HCT116 (cell line): Measurements from ENCODE around the gene AGAP1. TPM values are rescaled to one million over a fixed set of nuclear protein-coding genes. Genes with fewer than 3 reads are reported as not detected.

Experiments used
- ATAC-seq: fragments of 200-7000 bp; cut with Tn5 transposase; 2 replicates; pipeline ENCODE4 v1.9.1; 2020; ENCODE audit warnings: mild to moderate bottlenecking, moderate library complexity
- BruUV-seq: library from RNA; stranded (reverse); fragments of 400-500 nt; replicated peaks from 2 replicates; lab custom pipeline; 2021; lab: Mats Ljungman, UMichigan
- CTCF ChIA-PET: fragments of 300-600 bp; sonication (Branson Sonifier 250); formaldehyde crosslinking; loops from one replicate; lab custom pipeline; 2021; ENCODE audit warnings: antibody characterized with exemption; lab: Charles Lee
- POLR2A ChIA-PET: fragments of 300-600, 350-600 bp; sonication (Branson Sonifier 250); formaldehyde crosslinking; loops from one replicate; lab custom pipeline; 2021; ENCODE audit warnings: antibody characterized with exemption; lab: Charles Lee
- RAD21 ChIA-PET, 2 experiments: fragments of 300-600 bp; sonication (Branson Sonifier 250); formaldehyde crosslinking; loops; one replicate each; lab custom pipeline; 2023; ENCODE audit warnings: low total read pairs in 2 of 2; ENCODE audit not compliant: uncharacterized antibody in 2 of 2, unreplicated experiment in 2 of 2, low non-redundant PET in 1 of 2; lab: Charles Lee
- DNase-seq: peaks from one replicate; pipeline ENCODE4 v3.0.0-alpha.2; 2010; ENCODE audit warnings: low read depth, low spot score
- H2AFZ ChIP-seq: fragments of 200-600 bp; shearing (Covaris generic), sonication (generic); 2 replicates; pipeline ENCODE4 v1.6.1; 2017; ENCODE audit warnings: low read depth, mixed run types, mixed read lengths, antibody characterized with exemption, low read length; ENCODE audit not compliant: poor library complexity, severe bottlenecking
- H3K27ac ChIP-seq: 2 replicates; pipeline ENCODE4 v1.5.1; 2012; ENCODE audit warnings: low read depth, low read length
- H3K27me3 ChIP-seq: fragments of 200-600 bp; sonication (generic); 2 replicates; pipeline ENCODE4 v1.6.1; 2016; ENCODE audit warnings: mixed run types, low read length, mixed read lengths; ENCODE audit not compliant: insufficient read depth
- H3K36me3 ChIP-seq, 2 experiments: fragments of 200-500 bp in 1 of 2; fragments of 200-600 bp in 1 of 2; sonication (Bioruptor generic) in 1 of 2; sonication (generic) in 1 of 2; 2 replicates each; pipeline versions ENCODE4 v1.5.1 to v1.6.1; 2014 to 2016; ENCODE audit warnings: low read length in 2 of 2, inconsistent platforms in 1 of 2, mixed read lengths in 1 of 2, mixed run types in 1 of 2; ENCODE audit not compliant: insufficient read depth in 2 of 2, control insufficient read depth in 1 of 2
- H3K4me1 ChIP-seq, 2 experiments: fragments of 200-600 bp in 1 of 2; sonication (generic) in 1 of 2; 2 replicates each; pipeline versions ENCODE4 v1.5.1 to v1.6.1; 2012 to 2017; ENCODE audit warnings: low read length in 2 of 2, inconsistent platforms in 1 of 2, mild to moderate bottlenecking in 1 of 2, mixed read lengths in 1 of 2, mixed run types in 1 of 2, moderate library complexity in 1 of 2; ENCODE audit not compliant: insufficient read depth in 2 of 2, control insufficient read depth in 1 of 2
- H3K4me2 ChIP-seq: fragments of 200-600 bp; sonication (generic); 2 replicates; pipeline ENCODE4 v1.6.1; 2017; ENCODE audit warnings: mixed run types, low read length, mixed read lengths
- H3K4me3 ChIP-seq, 2 experiments: fragments of 200-600 bp in 1 of 2; sonication (generic) in 1 of 2; replicated peaks in 1 of 2; 2 replicates each; pipeline ENCODE4 v1.5.1; 2011 to 2016; ENCODE audit warnings: low read length in 2 of 2, control low read depth in 1 of 2, low read depth in 1 of 2, mild to moderate bottlenecking in 1 of 2, mixed read lengths in 1 of 2, mixed run types in 1 of 2
- H3K79me2 ChIP-seq: fragments of 200-600 bp; sonication (generic); 2 replicates; pipeline ENCODE4 v1.6.1; 2017; ENCODE audit warnings: mild to moderate bottlenecking, mixed run types, low read length, moderate library complexity, mixed read lengths; ENCODE audit not compliant: insufficient read depth
- H3K9ac ChIP-seq: fragments of 200-600 bp; sonication (generic); 2 replicates; pipeline ENCODE4 v1.6.1; 2016; ENCODE audit warnings: low read length, mixed read lengths
- H3K9me2 ChIP-seq: fragments of 200-600 bp; sonication (generic), shearing (Covaris generic); 2 replicates; pipeline ENCODE4 v1.6.1; 2017; ENCODE audit warnings: mixed run types, mild to moderate bottlenecking, moderate library complexity; ENCODE audit not compliant: insufficient read depth
- H3K9me3 ChIP-seq, 2 experiments: fragments of 200-500 bp in 1 of 2; fragments of 200-600 bp in 1 of 2; sonication (Bioruptor generic) in 1 of 2; sonication (generic) in 1 of 2; 2 replicates each; pipeline ENCODE4 v1.6.1; 2014 to 2017; ENCODE audit warnings: low read length in 2 of 2, mixed read lengths in 2 of 2, inconsistent platforms in 1 of 2, low read depth in 1 of 2, mild to moderate bottlenecking in 1 of 2, mixed run types in 1 of 2, moderate library complexity in 1 of 2; ENCODE audit not compliant: control insufficient read depth in 1 of 2, insufficient read depth in 1 of 2
- H4K20me1 ChIP-seq: fragments of 200-600 bp; sonication (generic), shearing (Covaris generic); 2 replicates; pipeline ENCODE4 v1.6.1; 2017; ENCODE audit warnings: mixed run types, mild to moderate bottlenecking, moderate library complexity; ENCODE audit not compliant: insufficient read depth
- CBX3 ChIP-seq: IDR thresholded peaks from 2 replicates; pipeline ENCODE4 v1.6.1; 2012; ENCODE audit warnings: low read depth
- CEBPB ChIP-seq: IDR thresholded peaks from 2 replicates; pipeline ENCODE4 v1.6.1; 2012; ENCODE audit warnings: low read depth
- FOSL1 ChIP-seq: IDR thresholded peaks from 2 replicates; pipeline ENCODE4 v1.6.1; 2012; ENCODE audit warnings: low read depth
- JUND ChIP-seq: IDR thresholded peaks from 2 replicates; pipeline ENCODE4 v1.6.1; 2012
- POLR2A ChIP-seq: IDR thresholded peaks from 2 replicates; pipeline ENCODE4 v1.7.0; 2011; ENCODE audit warnings: borderline replicate concordance; ENCODE audit not compliant: insufficient read depth, insufficient read length; ENCODE audit errors: extremely low read depth
- POLR2AphosphoS5 ChIP-seq: IDR thresholded peaks from 2 replicates; pipeline ENCODE4 v1.6.1; 2011; ENCODE audit warnings: mild to moderate bottlenecking, low read depth, low read length, moderate library complexity
- SP1 ChIP-seq: IDR thresholded peaks from 2 replicates; pipeline ENCODE4 v1.6.1; 2012; ENCODE audit warnings: low read depth
- TCF7L2 ChIP-seq: IDR thresholded peaks from 2 replicates; pipeline ENCODE4 v1.7.0; 2011; ENCODE audit warnings: borderline replicate concordance, inconsistent platforms; ENCODE audit not compliant: insufficient read depth, insufficient read length; ENCODE audit errors: extremely low read depth
- ZNF274 ChIP-seq: fragments of 200-500 bp; sonication (Bioruptor generic); IDR thresholded peaks from 2 replicates; pipeline ENCODE4 v1.6.1; 2014; ENCODE audit warnings: mild to moderate bottlenecking, low read depth, low read length, inconsistent platforms
- intact Hi-C: fragments of 100-400 bp; cut with micrococcal nuclease; formaldehyde crosslinking; loops from 2 replicates; pipeline ENCODE4 v1.10.0; 2022
- total RNA-seq: library from RNA; stranded (reverse); gene quantifications from one replicate; pipeline ENCODE4 v1.2.1, GENCODE V29; 2021; ENCODE audit not compliant: unreplicated experiment
- TF ChIP-seq, protein P1 (sequence below), 3 experiments: fragments of 200-600 bp in 1 of 3; sonication (generic) in 1 of 3; IDR thresholded peaks in 2 of 3; conservative IDR thresholded peaks in 1 of 3; 2 replicates each; pipeline ENCODE4 v1.5.1; 2012 to 2017; ENCODE audit warnings: low read depth in 2 of 3, low read length in 2 of 3, antibody characterized with exemption in 1 of 3, borderline replicate concordance in 1 of 3, control low read depth in 1 of 3, mild to moderate bottlenecking in 1 of 3, mixed read lengths in 1 of 3, mixed run types in 1 of 3, moderate library complexity in 1 of 3; ENCODE audit not compliant: insufficient read depth in 1 of 3
- TF ChIP-seq, protein P2 (sequence below): IDR thresholded peaks from 2 replicates; pipeline ENCODE4 v1.6.1; 2012
- TF ChIP-seq, protein P3 (sequence below): IDR thresholded peaks from 2 replicates; pipeline ENCODE4 v1.6.1; 2012
- TF ChIP-seq, protein P4 (sequence below): IDR thresholded peaks from 2 replicates; pipeline ENCODE4 v1.6.1; 2011; ENCODE audit warnings: mild to moderate bottlenecking, low read length, moderate library complexity; ENCODE audit not compliant: insufficient replicate concordance; ENCODE audit errors: extremely low read depth
- TF ChIP-seq, protein P5 (sequence below): IDR thresholded peaks from 2 replicates; pipeline ENCODE4 v1.6.1; 2012; ENCODE audit warnings: low read depth

Gene AGAP1
- total RNA-seq, 1 experiment from 2014 or later: 43.8 TPM

DNA sequence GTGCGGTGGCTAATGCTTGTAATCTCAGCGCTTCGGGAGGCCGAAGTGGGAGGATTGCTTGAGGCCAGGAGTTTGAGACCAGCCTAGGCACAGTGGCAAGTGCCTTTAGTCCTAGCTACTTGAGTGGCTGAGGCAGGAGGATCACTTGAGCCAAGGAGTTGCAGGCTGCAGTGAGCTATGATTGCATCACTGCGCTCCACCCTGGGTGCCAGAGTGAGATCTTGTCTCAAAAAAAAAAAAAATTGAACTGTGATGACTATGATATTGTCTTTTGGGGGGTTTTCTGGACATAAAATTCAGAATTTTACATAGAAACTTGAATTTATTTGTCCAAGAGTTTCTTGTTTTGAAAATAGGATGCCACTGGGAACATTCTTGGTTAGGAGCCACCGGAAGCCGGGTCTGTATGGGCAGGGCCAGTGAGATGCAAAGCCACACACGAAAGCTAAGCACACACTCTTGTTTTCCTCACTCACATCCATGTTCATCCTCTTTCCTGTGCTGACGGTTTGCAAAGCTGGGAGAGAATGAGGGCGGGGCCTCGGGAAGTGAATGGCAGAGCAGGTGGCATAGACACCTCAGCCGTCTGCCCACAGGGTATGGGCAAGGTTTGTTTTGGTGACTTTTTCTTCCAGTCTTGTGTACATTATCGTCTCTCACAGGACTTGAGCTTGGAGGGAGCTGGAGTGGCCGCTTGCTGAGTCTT, 12.6 kb downstream of the AGAP1 start:
- no peak overlapping the region for H2AFZ ChIP-seq
- no peaks in the 10 kb centered on the region for H3K9me2 ChIP-seq
- no peaks in the 10 kb centered on the region for H3K27me3 ChIP-seq
- intact Hi-C loops: no loop called here
- H3K79me2 ChIP-seq: peaks cover 97% of the 10 kb centered on the region
- no TSS peak for BruUV-seq
- POLR2A ChIA-PET: no interaction called here
- TF ChIP-seq, protein P1, sequence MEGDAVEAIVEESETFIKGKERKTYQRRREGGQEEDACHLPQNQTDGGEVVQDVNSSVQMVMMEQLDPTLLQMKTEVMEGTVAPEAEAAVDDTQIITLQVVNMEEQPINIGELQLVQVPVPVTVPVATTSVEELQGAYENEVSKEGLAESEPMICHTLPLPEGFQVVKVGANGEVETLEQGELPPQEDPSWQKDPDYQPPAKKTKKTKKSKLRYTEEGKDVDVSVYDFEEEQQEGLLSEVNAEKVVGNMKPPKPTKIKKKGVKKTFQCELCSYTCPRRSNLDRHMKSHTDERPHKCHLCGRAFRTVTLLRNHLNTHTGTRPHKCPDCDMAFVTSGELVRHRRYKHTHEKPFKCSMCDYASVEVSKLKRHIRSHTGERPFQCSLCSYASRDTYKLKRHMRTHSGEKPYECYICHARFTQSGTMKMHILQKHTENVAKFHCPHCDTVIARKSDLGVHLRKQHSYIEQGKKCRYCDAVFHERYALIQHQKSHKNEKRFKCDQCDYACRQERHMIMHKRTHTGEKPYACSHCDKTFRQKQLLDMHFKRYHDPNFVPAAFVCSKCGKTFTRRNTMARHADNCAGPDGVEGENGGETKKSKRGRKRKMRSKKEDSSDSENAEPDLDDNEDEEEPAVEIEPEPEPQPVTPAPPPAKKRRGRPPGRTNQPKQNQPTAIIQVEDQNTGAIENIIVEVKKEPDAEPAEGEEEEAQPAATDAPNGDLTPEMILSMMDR (IDR thresholded peaks at IDR 0.05 in 2 of 3, conservative IDR thresholded peaks at IDR 0.05 in 1 of 3; ENCODE audit: borderline replicate concordance in 1 of 3, insufficient read depth in 1 of 3, low read depth in 2 of 3, low read length in 2 of 3): no peak
- TF ChIP-seq SP1 (no peak), CEBPB (no peak), POLR2AphosphoS5 (no peak), TCF7L2 (no peak), FOSL1 (no peak), ZNF274 (no peak), POLR2A (no peak), JUND (no peak), CBX3 (no peak)
- TF ChIP-seq, protein P2, sequence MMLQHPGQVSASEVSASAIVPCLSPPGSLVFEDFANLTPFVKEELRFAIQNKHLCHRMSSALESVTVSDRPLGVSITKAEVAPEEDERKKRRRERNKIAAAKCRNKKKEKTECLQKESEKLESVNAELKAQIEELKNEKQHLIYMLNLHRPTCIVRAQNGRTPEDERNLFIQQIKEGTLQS: no peak
- TF ChIP-seq, protein P3, sequence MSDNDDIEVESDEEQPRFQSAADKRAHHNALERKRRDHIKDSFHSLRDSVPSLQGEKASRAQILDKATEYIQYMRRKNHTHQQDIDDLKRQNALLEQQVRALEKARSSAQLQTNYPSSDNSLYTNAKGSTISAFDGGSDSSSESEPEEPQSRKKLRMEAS: no peak
- TF ChIP-seq, protein P4, sequence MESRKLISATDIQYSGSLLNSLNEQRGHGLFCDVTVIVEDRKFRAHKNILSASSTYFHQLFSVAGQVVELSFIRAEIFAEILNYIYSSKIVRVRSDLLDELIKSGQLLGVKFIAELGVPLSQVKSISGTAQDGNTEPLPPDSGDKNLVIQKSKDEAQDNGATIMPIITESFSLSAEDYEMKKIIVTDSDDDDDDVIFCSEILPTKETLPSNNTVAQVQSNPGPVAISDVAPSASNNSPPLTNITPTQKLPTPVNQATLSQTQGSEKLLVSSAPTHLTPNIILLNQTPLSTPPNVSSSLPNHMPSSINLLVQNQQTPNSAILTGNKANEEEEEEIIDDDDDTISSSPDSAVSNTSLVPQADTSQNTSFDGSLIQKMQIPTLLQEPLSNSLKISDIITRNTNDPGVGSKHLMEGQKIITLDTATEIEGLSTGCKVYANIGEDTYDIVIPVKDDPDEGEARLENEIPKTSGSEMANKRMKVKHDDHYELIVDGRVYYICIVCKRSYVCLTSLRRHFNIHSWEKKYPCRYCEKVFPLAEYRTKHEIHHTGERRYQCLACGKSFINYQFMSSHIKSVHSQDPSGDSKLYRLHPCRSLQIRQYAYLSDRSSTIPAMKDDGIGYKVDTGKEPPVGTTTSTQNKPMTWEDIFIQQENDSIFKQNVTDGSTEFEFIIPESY: no peak
- TF ChIP-seq, protein P5, sequence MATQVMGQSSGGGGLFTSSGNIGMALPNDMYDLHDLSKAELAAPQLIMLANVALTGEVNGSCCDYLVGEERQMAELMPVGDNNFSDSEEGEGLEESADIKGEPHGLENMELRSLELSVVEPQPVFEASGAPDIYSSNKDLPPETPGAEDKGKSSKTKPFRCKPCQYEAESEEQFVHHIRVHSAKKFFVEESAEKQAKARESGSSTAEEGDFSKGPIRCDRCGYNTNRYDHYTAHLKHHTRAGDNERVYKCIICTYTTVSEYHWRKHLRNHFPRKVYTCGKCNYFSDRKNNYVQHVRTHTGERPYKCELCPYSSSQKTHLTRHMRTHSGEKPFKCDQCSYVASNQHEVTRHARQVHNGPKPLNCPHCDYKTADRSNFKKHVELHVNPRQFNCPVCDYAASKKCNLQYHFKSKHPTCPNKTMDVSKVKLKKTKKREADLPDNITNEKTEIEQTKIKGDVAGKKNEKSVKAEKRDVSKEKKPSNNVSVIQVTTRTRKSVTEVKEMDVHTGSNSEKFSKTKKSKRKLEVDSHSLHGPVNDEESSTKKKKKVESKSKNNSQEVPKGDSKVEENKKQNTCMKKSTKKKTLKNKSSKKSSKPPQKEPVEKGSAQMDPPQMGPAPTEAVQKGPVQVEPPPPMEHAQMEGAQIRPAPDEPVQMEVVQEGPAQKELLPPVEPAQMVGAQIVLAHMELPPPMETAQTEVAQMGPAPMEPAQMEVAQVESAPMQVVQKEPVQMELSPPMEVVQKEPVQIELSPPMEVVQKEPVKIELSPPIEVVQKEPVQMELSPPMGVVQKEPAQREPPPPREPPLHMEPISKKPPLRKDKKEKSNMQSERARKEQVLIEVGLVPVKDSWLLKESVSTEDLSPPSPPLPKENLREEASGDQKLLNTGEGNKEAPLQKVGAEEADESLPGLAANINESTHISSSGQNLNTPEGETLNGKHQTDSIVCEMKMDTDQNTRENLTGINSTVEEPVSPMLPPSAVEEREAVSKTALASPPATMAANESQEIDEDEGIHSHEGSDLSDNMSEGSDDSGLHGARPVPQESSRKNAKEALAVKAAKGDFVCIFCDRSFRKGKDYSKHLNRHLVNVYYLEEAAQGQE: no peak
- TF ChIP-seq, all 23 proteins: peak for 0
- H3K9me3 ChIP-seq: no peaks in the 10 kb centered on the region
- no peak for DNase-seq
- RAD21 ChIA-PET: no interaction called here
- no peak overlapping the region for H3K4me3 ChIP-seq
- H3K9ac ChIP-seq: no peak overlapping the region
- H3K36me3 ChIP-seq: no peaks in the 10 kb centered on the region
- no peak for ATAC-seq
- H3K4me1 ChIP-seq: peaks cover 34 to 56% of the 10 kb centered on the region in 2 experiments
- CTCF ChIA-PET: no interaction called here
- no peak overlapping the region for H3K4me2 ChIP-seq
- H4K20me1 ChIP-seq: peaks cover 22% of the 10 kb centered on the region; the same call in 1 of the 2 replicates
- H3K27ac ChIP-seq: no peak overlapping the region
